ENCODE results near the gene AFDN. TPM values are rescaled to one million over a fixed set of nuclear protein-coding genes. Genes with fewer than 3 reads are reported as not detected.
A peak's percentile ranks its signal among the peaks of the same experiment; 100 is the strongest.

The AFDN gene
- total RNA-seq, 2 donors from 2014 or later, result 213 to 232 TPM

- no peaks in the 10 kb centered on the region for H3K36me3 ChIP-seq
- H3K9ac ChIP-seq (ENCODE audit: low read depth in 2 of 2, low read length in 2 of 2), result peak overlapping the region in 1 of 2 donors; percentile 34
- TF ChIP-seq CTCF (IDR thresholded peaks at IDR 0.05), result no peak
- H3K4me3 ChIP-seq, result no peak overlapping the region
- no peaks in the 10 kb centered on the region for H3K9me3 ChIP-seq
- H3K27ac ChIP-seq, result no peak overlapping the region
- no peaks in the 10 kb centered on the region for H3K27me3 ChIP-seq
- intact Hi-C loops (cut with DNase I), result no loop called here
- no peaks in the 10 kb centered on the region for H3K4me1 ChIP-seq
- DNase-seq, result peak; percentile 14
Measured at GRCh38 chr6:168016721-168017525, 190.2 kb downstream of the AFDN start.

DNA sequence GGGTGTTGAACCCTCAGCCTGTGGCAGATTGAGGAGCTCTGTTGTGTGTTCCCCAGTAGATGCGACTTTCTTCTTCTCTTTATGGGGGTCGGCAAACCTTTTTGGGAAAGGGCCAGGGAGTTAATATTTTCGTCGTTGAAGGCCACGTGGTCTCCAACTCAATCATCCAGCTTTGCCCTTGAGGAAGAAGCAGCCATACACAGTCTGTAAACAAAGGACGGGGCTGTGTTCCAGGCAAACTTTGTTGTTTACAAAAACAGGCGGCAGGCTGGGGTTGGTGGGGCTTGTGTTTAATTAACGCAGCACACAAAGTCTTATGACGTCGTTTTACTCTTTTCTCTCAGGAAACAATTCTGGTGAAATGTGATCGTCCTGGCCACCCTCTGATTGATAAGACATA lies 190.9 kb downstream of the AFDN start:
- H3K27me3 ChIP-seq, result no peaks in the 10 kb centered on the region
- intact Hi-C loops (cut with DNase I), result no loop called here
- H3K9me3 ChIP-seq, result no peaks in the 10 kb centered on the region
- TF ChIP-seq CTCF (IDR thresholded peaks at IDR 0.05), result no peak
- DNase-seq, result no peak
- no peak overlapping the region for H3K9ac ChIP-seq (ENCODE audit: low read depth in 2 of 2, low read length in 2 of 2)
- H3K4me1 ChIP-seq, result no peaks in the 10 kb centered on the region
- no peak overlapping the region for H3K4me3 ChIP-seq
- H3K36me3 ChIP-seq, result no peaks in the 10 kb centered on the region
- no peak overlapping the region for H3K27ac ChIP-seq

- Histone ChIP-seq H3K9me3 (no peaks in the 10 kb centered on the region), H3K4me3 (no peak overlapping the region), H3K27ac (no peak overlapping the region), H3K36me3 (no peaks in the 10 kb centered on the region), H3K27me3 (no peaks in the 10 kb centered on the region), H3K9ac (ENCODE audit: low read depth in 2 of 2, low read length in 2 of 2) (no peak overlapping the region), H3K4me1 (no peaks in the 10 kb centered on the region)
- DNase-seq, result no peak
- intact Hi-C loops (cut with DNase I), result no loop called here
- no peak for TF ChIP-seq CTCF (IDR thresholded peaks at IDR 0.05)
Measured at GRCh38 chr6:168018664-168019063, 192.0 kb downstream of the AFDN start.

DNA sequence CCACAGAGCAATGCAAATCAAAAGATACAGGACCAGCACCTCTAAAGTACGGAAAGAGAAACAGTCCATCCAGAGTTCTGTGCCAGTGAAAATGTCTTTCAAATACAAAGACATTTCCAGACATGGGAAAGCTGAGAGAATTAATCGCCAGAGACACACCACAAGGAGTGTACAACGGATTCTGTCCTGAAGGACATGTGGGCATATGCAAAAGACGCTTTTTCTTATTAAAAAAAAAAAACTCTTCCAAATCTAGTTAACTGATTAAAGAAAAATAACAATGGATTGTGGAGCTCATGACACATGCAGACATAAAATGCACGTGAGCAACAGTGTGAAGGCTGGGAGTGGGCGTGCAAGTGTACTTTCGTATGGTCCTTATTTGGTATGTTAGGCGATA lies 193.5 kb downstream of the AFDN start:
- no peaks in the 10 kb centered on the region for H3K27me3 ChIP-seq
- no peak for TF ChIP-seq CTCF (IDR thresholded peaks at IDR 0.05)
- H3K36me3 ChIP-seq, result no peaks in the 10 kb centered on the region
- no peaks in the 10 kb centered on the region for H3K4me1 ChIP-seq
- no peak overlapping the region for H3K27ac ChIP-seq
- H3K9me3 ChIP-seq, result no peaks in the 10 kb centered on the region
- DNase-seq, result no peak
- no peak overlapping the region for H3K4me3 ChIP-seq
- intact Hi-C loops (cut with DNase I), result no loop called here
- H3K9ac ChIP-seq (ENCODE audit: low read depth in 2 of 2, low read length in 2 of 2), result no peak overlapping the region

DNA sequence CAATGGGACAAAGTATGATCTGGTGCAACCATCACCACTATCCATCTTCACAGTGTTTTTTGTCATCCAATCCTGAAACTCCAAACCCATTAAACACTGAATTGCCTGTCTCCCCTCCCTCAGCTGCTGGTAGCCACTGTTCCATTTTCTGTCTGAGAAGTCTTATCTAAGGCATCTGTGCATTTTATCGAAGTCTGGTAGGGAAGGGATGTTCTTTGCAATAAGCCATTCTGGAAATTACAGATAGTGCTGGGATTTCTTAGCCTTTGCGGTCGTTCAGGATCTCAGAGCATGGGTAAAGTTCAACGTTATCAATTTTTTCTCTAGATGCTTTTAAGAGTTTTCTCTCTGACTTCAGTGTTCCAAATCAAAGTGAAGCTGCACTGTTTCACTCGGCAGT lies 194.9 kb downstream of the AFDN start:
- Histone ChIP-seq H3K4me1 (no peaks in the 10 kb centered on the region), H3K27ac (no peak overlapping the region), H3K9me3 (no peaks in the 10 kb centered on the region), H3K36me3 (no peaks in the 10 kb centered on the region), H3K4me3 (no peak overlapping the region), H3K27me3 (no peaks in the 10 kb centered on the region), H3K9ac (ENCODE audit: low read depth in 2 of 2, low read length in 2 of 2) (no peak overlapping the region)
- intact Hi-C loops (cut with DNase I), result no loop called here
- no peak for TF ChIP-seq CTCF (IDR thresholded peaks at IDR 0.05)
- no peak for DNase-seq

Other genes starting within 250 kb of the AFDN start
- gene KIF25, start 170.8 kb downstream of the AFDN start, total RNA-seq, result under 1 TPM in 1 of 2 donors, not detected in 1; 0.21 TPM